HL-60 (cell line): Measurements from ENCODE around the gene MCRS1.

ENCODE experiments used
- DNase-seq, 2 experiments: peaks; one replicate each; pipeline ENCODE4 v3.0.0-alpha.2; 2010 to 2020; ENCODE audit warnings: low read depth in 1 of 2, low spot score in 1 of 2
- H3K27ac ChIP-seq: fragments of 250-450 bp; sonication (Bioruptor Pico); replicated peaks from 2 replicates; pipeline ENCODE4 v1.5.1; 2020; ENCODE audit warnings: mild to moderate bottlenecking, moderate library complexity
- H3K27me3 ChIP-seq: fragments of 250-450 bp; sonication (Bioruptor Pico); 2 replicates; pipeline ENCODE4 v1.5.1; 2021; ENCODE audit warnings: mild to moderate bottlenecking, moderate library complexity; ENCODE audit not compliant: insufficient read depth, poor library complexity, severe bottlenecking
- H3K4me3 ChIP-seq: replicated peaks from 2 replicates; pipeline ENCODE4 v1.5.1; 2011; ENCODE audit warnings: mild to moderate bottlenecking, control low read depth, low read length; ENCODE audit not compliant: insufficient read depth
- CTCF ChIP-seq: IDR thresholded peaks from one replicate; pipeline ENCODE4 v1.5.1; 2011; ENCODE audit warnings: low read length, control low read depth, inconsistent platforms; ENCODE audit not compliant: insufficient read depth
- GABPA ChIP-seq: IDR thresholded peaks from 2 replicates; pipeline ENCODE4 v1.6.1; 2012; ENCODE audit warnings: low read depth
- POLR2AphosphoS5 ChIP-seq: IDR thresholded peaks from 2 replicates; pipeline ENCODE4 v1.6.1; 2012; ENCODE audit warnings: low read depth
- SPI1 ChIP-seq: IDR thresholded peaks from 2 replicates; pipeline ENCODE4 v1.6.1; 2012; ENCODE audit warnings: low read depth, mild to moderate bottlenecking, borderline replicate concordance
- TF ChIP-seq, protein P1 (sequence below): IDR thresholded peaks from 2 replicates; pipeline ENCODE4 v1.6.1; 2012; ENCODE audit warnings: low read depth; ENCODE audit not compliant: insufficient replicate concordance

Gene MCRS1

GRCh38 chr12:49545815-49546214 lies 22.1 kb downstream of the MCRS1 start:
- Histone ChIP-seq H3K4me3 (no peak overlapping the region), H3K27me3 (peaks cover 20% of the 10 kb centered on the region), H3K27ac (no peak overlapping the region)
- TF ChIP-seq POLR2AphosphoS5 (no peak), CTCF (no peak), SPI1 (no peak), GABPA (no peak)
- TF ChIP-seq, protein P1, sequence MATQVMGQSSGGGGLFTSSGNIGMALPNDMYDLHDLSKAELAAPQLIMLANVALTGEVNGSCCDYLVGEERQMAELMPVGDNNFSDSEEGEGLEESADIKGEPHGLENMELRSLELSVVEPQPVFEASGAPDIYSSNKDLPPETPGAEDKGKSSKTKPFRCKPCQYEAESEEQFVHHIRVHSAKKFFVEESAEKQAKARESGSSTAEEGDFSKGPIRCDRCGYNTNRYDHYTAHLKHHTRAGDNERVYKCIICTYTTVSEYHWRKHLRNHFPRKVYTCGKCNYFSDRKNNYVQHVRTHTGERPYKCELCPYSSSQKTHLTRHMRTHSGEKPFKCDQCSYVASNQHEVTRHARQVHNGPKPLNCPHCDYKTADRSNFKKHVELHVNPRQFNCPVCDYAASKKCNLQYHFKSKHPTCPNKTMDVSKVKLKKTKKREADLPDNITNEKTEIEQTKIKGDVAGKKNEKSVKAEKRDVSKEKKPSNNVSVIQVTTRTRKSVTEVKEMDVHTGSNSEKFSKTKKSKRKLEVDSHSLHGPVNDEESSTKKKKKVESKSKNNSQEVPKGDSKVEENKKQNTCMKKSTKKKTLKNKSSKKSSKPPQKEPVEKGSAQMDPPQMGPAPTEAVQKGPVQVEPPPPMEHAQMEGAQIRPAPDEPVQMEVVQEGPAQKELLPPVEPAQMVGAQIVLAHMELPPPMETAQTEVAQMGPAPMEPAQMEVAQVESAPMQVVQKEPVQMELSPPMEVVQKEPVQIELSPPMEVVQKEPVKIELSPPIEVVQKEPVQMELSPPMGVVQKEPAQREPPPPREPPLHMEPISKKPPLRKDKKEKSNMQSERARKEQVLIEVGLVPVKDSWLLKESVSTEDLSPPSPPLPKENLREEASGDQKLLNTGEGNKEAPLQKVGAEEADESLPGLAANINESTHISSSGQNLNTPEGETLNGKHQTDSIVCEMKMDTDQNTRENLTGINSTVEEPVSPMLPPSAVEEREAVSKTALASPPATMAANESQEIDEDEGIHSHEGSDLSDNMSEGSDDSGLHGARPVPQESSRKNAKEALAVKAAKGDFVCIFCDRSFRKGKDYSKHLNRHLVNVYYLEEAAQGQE: no peak
- DNase-seq: no peak

GRCh38 chr12:49543914-49544815 lies 23.8 kb downstream of the MCRS1 start:
- Histone ChIP-seq H3K4me3 (no peak overlapping the region), H3K27me3 (peaks cover 29% of the 10 kb centered on the region), H3K27ac (no peak overlapping the region)
- no peak for DNase-seq
- TF ChIP-seq GABPA: no peak
- TF ChIP-seq SPI1: no peak
- TF ChIP-seq, protein P1: no peak
- no peak for TF ChIP-seq POLR2AphosphoS5
- TF ChIP-seq CTCF: no peak

- no peak overlapping the region for H3K4me3 ChIP-seq
- no peak for DNase-seq
- H3K27ac ChIP-seq: no peak overlapping the region
- peaks cover 27% of the 10 kb centered on the region for H3K27me3 ChIP-seq
- no peak for TF ChIP-seq GABPA
- no peak for TF ChIP-seq SPI1
- no peak for TF ChIP-seq CTCF
- no peak for TF ChIP-seq POLR2AphosphoS5
- TF ChIP-seq, protein P1: no peak
Observed at GRCh38 chr12:49543221-49543913, 24.6 kb downstream of the MCRS1 start.
